ENCODE measurements around the gene PTGDR2. TPM values are rescaled to one million over a fixed set of nuclear protein-coding genes. Genes with fewer than 3 reads are reported as not detected.

PTGDR2 gene
- total RNA-seq, 1 donor from 2014 or later, result not detected

GRCh38 chr11:60801194-60801593 lies 54.6 kb downstream of the PTGDR2 start:
- H3K4me3 ChIP-seq (ENCODE audit: low read depth, low read length), result no peak overlapping the region
- no peak for DNase-seq (ENCODE audit: low read depth)
- no peaks in the 10 kb centered on the region for H3K36me3 ChIP-seq (ENCODE audit: control insufficient read depth, insufficient read depth, low read length)
- peaks cover 2% of the 10 kb centered on the region for H3K27me3 ChIP-seq (ENCODE audit: control insufficient read depth, insufficient read depth, low read length)
- TF ChIP-seq CTCF (IDR thresholded peaks at IDR 0.05; ENCODE audit: insufficient read depth, low read length, poor library complexity, severe bottlenecking), result no peak

Other genes starting within 250 kb of the PTGDR2 start
- gene MS4A8, start 156.3 kb downstream of the PTGDR2 start, total RNA-seq, result not detected in 2 replicates
- gene MS4A18, start 131.2 kb downstream of the PTGDR2 start, total RNA-seq, result not detected in 2 replicates
- not detected in 2 replicates for gene MS4A15, start 99.1 kb downstream of the PTGDR2 start, total RNA-seq
- gene MS4A10, start 70.6 kb downstream of the PTGDR2 start, total RNA-seq, result not detected in 2 replicates
- 53.6 and 54.5 TPM in 2 replicates for gene CCDC86, start 13.8 kb downstream of the PTGDR2 start, total RNA-seq
- gene ZP1, start 11.6 kb upstream of the PTGDR2 start, total RNA-seq, result not detected in 2 replicates
- gene PRPF19, start 50.6 kb upstream of the PTGDR2 start, total RNA-seq, result 98.8 and 112 TPM in 2 replicates
- 64.5 and 82.0 TPM in 2 replicates for gene TMEM109, start 58.2 kb upstream of the PTGDR2 start, total RNA-seq
- gene TMEM132A, start 68.5 kb upstream of the PTGDR2 start, total RNA-seq, result 597 and 616 TPM in 2 replicates
- 2.3 and 2.4 TPM in 2 replicates for gene SLC15A3, start 96.2 kb upstream of the PTGDR2 start, total RNA-seq
- 0.29 and 1.2 TPM in 2 replicates for gene CD6, start 115.7 kb upstream of the PTGDR2 start, total RNA-seq
- gene CD5, start 246.5 kb upstream of the PTGDR2 start, total RNA-seq, result not detected in 2 replicates